Ishikawa (cell line): Measurements from ENCODE around the gene PRKCB.

Experiments used
- CEBPB ChIP-seq: IDR thresholded peaks from 2 replicates; pipeline ENCODE4 v1.6.1; 2012
- CREB1 ChIP-seq: IDR thresholded peaks from 2 replicates; pipeline ENCODE4 v1.6.1; 2012; ENCODE audit warnings: low read depth
- EGR1 ChIP-seq: IDR thresholded peaks from 2 replicates; pipeline ENCODE4 v1.6.1; 2012
- EP300 ChIP-seq: IDR thresholded peaks from 2 replicates; pipeline ENCODE4 v1.6.1; 2012; ENCODE audit warnings: borderline replicate concordance
- FOXM1 ChIP-seq: IDR thresholded peaks from 2 replicates; pipeline ENCODE4 v1.6.1; 2012; ENCODE audit warnings: low read depth, borderline replicate concordance
- MAX ChIP-seq: IDR thresholded peaks from 2 replicates; pipeline ENCODE4 v1.6.1; 2012
- NFIC ChIP-seq: IDR thresholded peaks from 2 replicates; pipeline ENCODE4 v1.6.1; 2012
- RAD21 ChIP-seq: IDR thresholded peaks from 2 replicates; pipeline ENCODE4 v1.6.1; 2012; ENCODE audit warnings: low read depth
- REST ChIP-seq: IDR thresholded peaks from 2 replicates; pipeline ENCODE4 v1.6.1; 2012; ENCODE audit warnings: low read depth, mild to moderate bottlenecking
- TAF1 ChIP-seq: IDR thresholded peaks from 2 replicates; pipeline ENCODE4 v1.6.1; 2012; ENCODE audit warnings: low read depth, mild to moderate bottlenecking
- TCF12 ChIP-seq: IDR thresholded peaks from 2 replicates; pipeline ENCODE4 v1.6.1; 2012; ENCODE audit warnings: low read depth
- TEAD4 ChIP-seq: IDR thresholded peaks from 2 replicates; pipeline ENCODE4 v1.6.1; 2012
- USF1 ChIP-seq: IDR thresholded peaks from 2 replicates; pipeline ENCODE4 v1.6.1; 2012
- YY1 ChIP-seq: IDR thresholded peaks from 2 replicates; pipeline ENCODE4 v1.6.1; 2012; ENCODE audit warnings: low read depth
- ZBTB7A ChIP-seq: IDR thresholded peaks from 2 replicates; pipeline ENCODE4 v1.6.1; 2012; ENCODE audit warnings: low read depth

Gene PRKCB

GRCh38 chr16:24013864-24014645, 178.3 kb downstream of the PRKCB start:
- no peak for TF ChIP-seq FOXM1

- TF ChIP-seq EP300: no peak
- TF ChIP-seq FOXM1: no peak
- TF ChIP-seq RAD21: no peak
- TF ChIP-seq TCF12: no peak
- TF ChIP-seq CREB1: no peak
- TF ChIP-seq TEAD4: no peak
- no peak for TF ChIP-seq ZBTB7A
- no peak for TF ChIP-seq REST
- no peak for TF ChIP-seq EGR1
- no peak for TF ChIP-seq MAX
These were observed 180.1 kb downstream of the PRKCB start for GRCh38 chr16:24015923-24016322.

- no peak for TF ChIP-seq CREB1
- TF ChIP-seq NFIC: no peak
- TF ChIP-seq EP300: no peak
- no peak for TF ChIP-seq EGR1
- TF ChIP-seq TEAD4: no peak
- no peak for TF ChIP-seq YY1
- no peak for TF ChIP-seq TAF1
- no peak for TF ChIP-seq TCF12
- no peak for TF ChIP-seq REST
- TF ChIP-seq ZBTB7A: no peak
- TF ChIP-seq RAD21: no peak
- TF ChIP-seq CEBPB: no peak
- no peak for TF ChIP-seq USF1
These were observed 182.7 kb downstream of the PRKCB start for GRCh38 chr16:24018485-24018884.

GRCh38 chr16:24022797-24023196, 187.0 kb downstream of the PRKCB start:
- TF ChIP-seq EGR1 (no peak), USF1 (no peak), TEAD4 (no peak), EP300 (no peak), REST (no peak), TCF12 (no peak), CEBPB (no peak), RAD21 (no peak)

GRCh38 chr16:24023621-24024020, 187.8 kb downstream of the PRKCB start:
- TF ChIP-seq EGR1 (no peak), CREB1 (no peak), REST (no peak), NFIC (no peak), YY1 (no peak), TAF1 (no peak), FOXM1 (no peak), CEBPB (no peak), EP300 (no peak), TEAD4 (no peak), TCF12 (no peak), MAX (no peak), USF1 (no peak), RAD21 (no peak)
